ENCODE data around the gene MSRB3.

Gene MSRB3

GRCh38 chr12:65324056-65324455 lies 45.6 kb downstream of the MSRB3 start:
- TF ChIP-seq CTCF (IDR thresholded peaks at IDR 0.05; ENCODE audit: control insufficient read depth, extremely low read depth, insufficient read depth): no peak
- H3K4me3 ChIP-seq (ENCODE audit: low read depth, low read length): no peak overlapping the region
- no peak for DNase-seq (ENCODE audit: low read depth)

GRCh38 chr12:65324551-65324950 lies 46.1 kb downstream of the MSRB3 start:
- H3K4me3 ChIP-seq (ENCODE audit: low read depth, low read length): no peak overlapping the region
- no peak for DNase-seq (ENCODE audit: low read depth)
- no peak for TF ChIP-seq CTCF (IDR thresholded peaks at IDR 0.05; ENCODE audit: control insufficient read depth, extremely low read depth, insufficient read depth)

- no peak for DNase-seq (ENCODE audit: low read depth)
- H3K4me3 ChIP-seq (ENCODE audit: low read depth, low read length): no peak overlapping the region
- no peak for TF ChIP-seq CTCF (IDR thresholded peaks at IDR 0.05; ENCODE audit: control insufficient read depth, extremely low read depth, insufficient read depth)
These were observed 46.7 kb downstream of the MSRB3 start for GRCh38 chr12:65325183-65325582.

GRCh38 chr12:65326616-65327015 lies 48.1 kb downstream of the MSRB3 start:
- no peak for DNase-seq (ENCODE audit: low read depth)
- H3K4me3 ChIP-seq (ENCODE audit: low read depth, low read length): no peak overlapping the region
- no peak for TF ChIP-seq CTCF (IDR thresholded peaks at IDR 0.05; ENCODE audit: control insufficient read depth, extremely low read depth, insufficient read depth)

- no peak for TF ChIP-seq CTCF (IDR thresholded peaks at IDR 0.05; ENCODE audit: control insufficient read depth, extremely low read depth, insufficient read depth)
- no peak for DNase-seq (ENCODE audit: low read depth)
- no peak overlapping the region for H3K4me3 ChIP-seq (ENCODE audit: low read depth, low read length)
These were observed 49.0 kb downstream of the MSRB3 start for GRCh38 chr12:65327207-65328076.

- DNase-seq (ENCODE audit: low read depth): no peak
- no peak overlapping the region for H3K4me3 ChIP-seq (ENCODE audit: low read depth, low read length)
- no peak for TF ChIP-seq CTCF (IDR thresholded peaks at IDR 0.05; ENCODE audit: control insufficient read depth, extremely low read depth, insufficient read depth)
These were observed 51.2 kb downstream of the MSRB3 start for GRCh38 chr12:65329721-65330120.

GRCh38 chr12:65330331-65330730 lies 51.8 kb downstream of the MSRB3 start:
- DNase-seq (ENCODE audit: low read depth): no peak
- H3K4me3 ChIP-seq (ENCODE audit: low read depth, low read length): no peak overlapping the region
- TF ChIP-seq CTCF (IDR thresholded peaks at IDR 0.05; ENCODE audit: control insufficient read depth, extremely low read depth, insufficient read depth): no peak
